PC-9 (cell line): ENCODE data around the gene CST9.

Experiments
- CTCF ChIP-seq: fragments of 200-600 bp; sonication (generic); conservative IDR thresholded peaks from 2 replicates; pipeline ENCODE4 v1.6.1; 2017; ENCODE audit warnings: mixed run types, antibody characterized with exemption, mild to moderate bottlenecking, moderate library complexity
- EZH2 ChIP-seq: fragments of 200-600 bp; sonication (generic); IDR thresholded peaks from 2 replicates; pipeline ENCODE4 v1.8.0; 2017; ENCODE audit warnings: antibody characterized with exemption, low read depth

GRCh38 chr20:23607497-23608245 is 2.0 kb upstream of the CST9 start:
- TF ChIP-seq CTCF (no peak), EZH2 (no peak)
